GM12874 (cell line): Measurements from ENCODE around the gene LIPN.

Experiments used
- TF ChIP-seq, protein P1 (sequence below): IDR thresholded peaks from 2 replicates; pipeline ENCODE4 v1.5.1; 2011; ENCODE audit warnings: low read depth, mild to moderate bottlenecking, control low read depth, low read length, moderate library complexity; ENCODE audit not compliant: insufficient read depth

LIPN gene

GRCh38 chr10:88733215-88733614, 26.6 kb upstream of the LIPN start:
- TF ChIP-seq, protein P1, sequence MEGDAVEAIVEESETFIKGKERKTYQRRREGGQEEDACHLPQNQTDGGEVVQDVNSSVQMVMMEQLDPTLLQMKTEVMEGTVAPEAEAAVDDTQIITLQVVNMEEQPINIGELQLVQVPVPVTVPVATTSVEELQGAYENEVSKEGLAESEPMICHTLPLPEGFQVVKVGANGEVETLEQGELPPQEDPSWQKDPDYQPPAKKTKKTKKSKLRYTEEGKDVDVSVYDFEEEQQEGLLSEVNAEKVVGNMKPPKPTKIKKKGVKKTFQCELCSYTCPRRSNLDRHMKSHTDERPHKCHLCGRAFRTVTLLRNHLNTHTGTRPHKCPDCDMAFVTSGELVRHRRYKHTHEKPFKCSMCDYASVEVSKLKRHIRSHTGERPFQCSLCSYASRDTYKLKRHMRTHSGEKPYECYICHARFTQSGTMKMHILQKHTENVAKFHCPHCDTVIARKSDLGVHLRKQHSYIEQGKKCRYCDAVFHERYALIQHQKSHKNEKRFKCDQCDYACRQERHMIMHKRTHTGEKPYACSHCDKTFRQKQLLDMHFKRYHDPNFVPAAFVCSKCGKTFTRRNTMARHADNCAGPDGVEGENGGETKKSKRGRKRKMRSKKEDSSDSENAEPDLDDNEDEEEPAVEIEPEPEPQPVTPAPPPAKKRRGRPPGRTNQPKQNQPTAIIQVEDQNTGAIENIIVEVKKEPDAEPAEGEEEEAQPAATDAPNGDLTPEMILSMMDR: no peak

GRCh38 chr10:88735661-88736060, 24.2 kb upstream of the LIPN start:
- TF ChIP-seq, protein P1: no peak

GRCh38 chr10:88742448-88742847, 17.4 kb upstream of the LIPN start:
- TF ChIP-seq, protein P1: no peak

GRCh38 chr10:88744002-88744401, 15.8 kb upstream of the LIPN start:
- TF ChIP-seq, protein P1: no peak

DNA sequence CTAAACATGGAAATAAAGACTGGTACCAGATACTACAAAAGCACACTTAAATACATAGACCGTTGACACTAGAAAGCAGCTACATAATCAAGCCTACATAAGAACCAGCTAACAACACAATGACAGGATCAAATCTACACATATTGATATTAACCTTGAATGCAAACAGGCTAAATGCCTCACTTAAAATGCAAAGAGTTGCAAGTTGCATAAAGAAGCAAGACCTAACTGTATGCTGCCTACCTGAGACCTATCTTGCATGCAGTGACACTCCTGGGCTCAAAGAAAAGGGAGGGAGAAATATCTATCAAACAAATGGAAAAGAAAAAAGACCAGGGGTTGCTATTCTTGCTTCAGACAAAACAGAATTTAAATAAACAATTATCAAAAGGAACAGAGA, 14.2 kb upstream of the LIPN start:
- TF ChIP-seq, protein P1: no peak

GRCh38 chr10:88754287-88754686, 5.5 kb upstream of the LIPN start:
- TF ChIP-seq, protein P1: no peak

DNA sequence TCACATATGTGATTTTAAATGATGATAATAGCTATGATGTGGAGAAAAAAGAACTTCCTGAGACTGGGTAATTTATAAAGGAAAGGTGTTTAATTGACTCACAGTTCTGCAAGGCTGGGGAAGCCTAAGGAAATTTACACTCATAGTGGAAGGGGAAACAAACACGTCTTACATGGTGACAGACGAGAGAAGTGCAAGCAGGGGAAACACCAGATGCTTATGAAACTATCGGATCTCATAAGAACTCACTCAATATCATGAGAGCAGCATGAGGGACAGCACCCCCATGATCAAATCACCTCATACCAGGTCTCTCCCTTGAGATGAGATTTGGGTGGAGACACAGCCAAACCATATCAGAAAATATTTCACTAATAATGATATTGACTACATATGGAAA, 4.1 kb upstream of the LIPN start:
- TF ChIP-seq, protein P1: no peak

DNA sequence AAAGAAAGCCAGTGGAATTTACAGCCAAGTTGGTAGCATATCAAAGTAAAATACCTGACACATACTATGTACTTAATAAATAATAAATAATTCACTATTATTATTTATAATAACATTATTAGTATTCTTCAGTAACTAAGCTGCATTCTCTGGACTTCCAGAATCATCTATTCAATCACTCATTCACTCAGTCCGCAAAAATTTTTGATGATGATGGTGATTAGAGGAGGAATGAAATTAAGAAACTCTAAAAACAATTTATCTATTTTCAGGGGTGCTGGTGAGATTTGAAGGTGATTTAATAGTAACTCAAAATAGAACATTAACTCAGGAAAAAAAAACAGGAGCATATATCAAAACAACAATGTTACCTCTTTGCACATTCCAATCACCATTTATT, 3.2 kb upstream of the LIPN start:
- TF ChIP-seq, protein P1: no peak
